AG04449 (cell line): Measurements from ENCODE around the gene ATM.

ENCODE experiments used
- CTCF ChIA-PET: fragments of 350-600 bp; formaldehyde crosslinking; extraction: SDS; loops from one replicate; lab custom pipeline; 2021; ENCODE audit warnings: antibody characterized with exemption; lab: Yijun Ruan, JAX
- POLR2A ChIA-PET: fragments of 400-600, 350-600 bp; formaldehyde crosslinking; extraction: SDS; loops from one replicate; lab custom pipeline; 2020; ENCODE audit warnings: antibody characterized with exemption, inconsistent platforms; lab: Yijun Ruan, JAX
- DNase-seq: peaks from one replicate; pipeline ENCODE4 v3.0.0-alpha.2; 2010; ENCODE audit warnings: low read depth, low spot score
- H3K4me3 ChIP-seq: 2 replicates; pipeline ENCODE4 v1.5.1; 2011; ENCODE audit warnings: low read depth, mild to moderate bottlenecking, control low read depth, low read length
- CTCF ChIP-seq: IDR thresholded peaks from one replicate; pipeline ENCODE4 v1.5.1; 2011; ENCODE audit warnings: mild to moderate bottlenecking, moderate library complexity, low read length, control low read depth, inconsistent platforms; ENCODE audit not compliant: insufficient read depth; ENCODE audit errors: missing control alignments

ATM gene

GRCh38 chr11:108338750-108339149 lies 115.9 kb downstream of the ATM start:
- POLR2A ChIA-PET = no interaction called here
- no peak overlapping the region for H3K4me3 ChIP-seq
- TF ChIP-seq CTCF = no peak
- CTCF ChIA-PET = no interaction called here
- no peak for DNase-seq

- ChIA-PET CTCF (no interaction called here), POLR2A (no interaction called here)
- TF ChIP-seq CTCF = no peak
- H3K4me3 ChIP-seq = no peak overlapping the region
- DNase-seq = no peak
These were observed 118.1 kb downstream of the ATM start for GRCh38 chr11:108340973-108341372.

GRCh38 chr11:108341654-108342053 lies 118.8 kb downstream of the ATM start:
- no peak for TF ChIP-seq CTCF
- POLR2A ChIA-PET = no interaction called here
- CTCF ChIA-PET = no interaction called here
- no peak overlapping the region for H3K4me3 ChIP-seq
- DNase-seq = no peak

GRCh38 chr11:108343714-108344113 lies 120.8 kb downstream of the ATM start:
- H3K4me3 ChIP-seq = no peak overlapping the region
- no peak for TF ChIP-seq CTCF
- CTCF ChIA-PET = no interaction called here
- DNase-seq = no peak
- POLR2A ChIA-PET = no interaction called here

- no peak for TF ChIP-seq CTCF
- no peak for DNase-seq
- ChIA-PET CTCF (no interaction called here), POLR2A (no interaction called here)
- H3K4me3 ChIP-seq = no peak overlapping the region
These were observed 122.9 kb downstream of the ATM start for GRCh38 chr11:108345767-108346166.

GRCh38 chr11:108346451-108346850 lies 123.6 kb downstream of the ATM start:
- ChIA-PET CTCF (no interaction called here), POLR2A (no interaction called here)
- TF ChIP-seq CTCF = no peak
- H3K4me3 ChIP-seq = no peak overlapping the region
- no peak for DNase-seq
